Kidney epithelial cell (primary cell): ENCODE data around the gene GNA12. TPM values are rescaled to one million over a fixed set of nuclear protein-coding genes. Genes with fewer than 3 reads are reported as not detected.

Source experiments
- DNase-seq: peaks from one replicate; pipeline ENCODE4 v3.0.0-alpha.2; 2010; ENCODE audit warnings: low read depth
- H3K27me3 ChIP-seq: 2 replicates; pipeline ENCODE4 v1.6.0; 2011; ENCODE audit warnings: low read length; ENCODE audit not compliant: control insufficient read depth, insufficient read depth
- H3K36me3 ChIP-seq: 2 replicates; pipeline ENCODE4 v1.5.1; 2011; ENCODE audit warnings: low read length; ENCODE audit not compliant: control insufficient read depth, insufficient read depth
- H3K4me3 ChIP-seq: 2 replicates; pipeline ENCODE4 v1.5.1; 2011; ENCODE audit warnings: low read depth, mild to moderate bottlenecking, control low read depth, low read length
- CTCF ChIP-seq: IDR thresholded peaks from 2 replicates; pipeline ENCODE4 v1.5.1; 2011; ENCODE audit warnings: mild to moderate bottlenecking, moderate library complexity, low read length, control low read depth, inconsistent platforms; ENCODE audit not compliant: insufficient read depth, poor library complexity, severe bottlenecking
- total RNA-seq: library from RNA; depleted of rRNA; stranded (reverse); fragments of >200 nt; gene quantifications from 2 replicates; pipeline ENCODE4 v1.2.3, GENCODE V29; 2015

GNA12 gene
- total RNA-seq, 1 donor from 2014 or later = 40.7 TPM

- TF ChIP-seq CTCF = no peak
- Histone ChIP-seq H3K4me3 (no peak overlapping the region), H3K27me3 (no peaks in the 10 kb centered on the region), H3K36me3 (no peaks in the 10 kb centered on the region)
- no peak for DNase-seq
These were observed 28.3 kb upstream of the GNA12 start for GRCh38 chr7:2872296-2872874.

GRCh38 chr7:2870471-2870931 lies 26.4 kb upstream of the GNA12 start:
- DNase-seq = no peak
- TF ChIP-seq CTCF = no peak
- no peak overlapping the region for H3K4me3 ChIP-seq
- no peaks in the 10 kb centered on the region for H3K36me3 ChIP-seq
- no peaks in the 10 kb centered on the region for H3K27me3 ChIP-seq

GRCh38 chr7:2869981-2870380 lies 25.9 kb upstream of the GNA12 start:
- no peak overlapping the region for H3K4me3 ChIP-seq
- no peaks in the 10 kb centered on the region for H3K27me3 ChIP-seq
- H3K36me3 ChIP-seq = no peaks in the 10 kb centered on the region
- no peak for TF ChIP-seq CTCF
- no peak for DNase-seq

GRCh38 chr7:2866601-2867000 lies 22.5 kb upstream of the GNA12 start:
- no peak for TF ChIP-seq CTCF
- DNase-seq = no peak
- Histone ChIP-seq H3K36me3 (no peaks in the 10 kb centered on the region), H3K4me3 (no peak overlapping the region), H3K27me3 (no peaks in the 10 kb centered on the region)

GRCh38 chr7:2864999-2865670 lies 21.0 kb upstream of the GNA12 start:
- Histone ChIP-seq H3K4me3 (no peak overlapping the region), H3K36me3 (no peaks in the 10 kb centered on the region), H3K27me3 (no peaks in the 10 kb centered on the region)
- TF ChIP-seq CTCF = peak; percentile 86
- DNase-seq = no peak
